GM21526 (cell line): ENCODE measurements around the gene FDXR.

Experiments
- ATAC-seq: cut with Tn5 transposase; IDR thresholded peaks from one replicate; pipeline ENCODE4 v1.9.1; 2021; ENCODE audit warnings: moderate library complexity; ENCODE audit not compliant: unreplicated experiment, low FRiP score

Gene FDXR

GRCh38 chr17:74860229-74860871 lies 12.4 kb downstream of the FDXR start:
- no peak for ATAC-seq

GRCh38 chr17:74859459-74860228 lies 13.2 kb downstream of the FDXR start, which contains the start of gene GRIN2C:
GRIN2C (minus strand) TSS chr17:74859885; CDS start chr17:74855092, 4,793 bp downstream.
- no peak for ATAC-seq

- no peak for ATAC-seq
Measured at GRCh38 chr17:74858672-74859458, 13.9 kb downstream of the FDXR start.

- ATAC-seq: no peak
Measured at GRCh38 chr17:74857191-74857590, 15.6 kb downstream of the FDXR start.

GRCh38 chr17:74856112-74856511 lies 16.7 kb downstream of the FDXR start:
- ATAC-seq: no peak

GRCh38 chr17:74855323-74855722 lies 17.5 kb downstream of the FDXR start:
- ATAC-seq: no peak

- ATAC-seq: no peak
Measured at GRCh38 chr17:74854792-74855191, 18.0 kb downstream of the FDXR start.

- no peak for ATAC-seq
Measured at GRCh38 chr17:74853669-74854068, 19.1 kb downstream of the FDXR start.

GRCh38 chr17:74853048-74853397 lies 19.8 kb downstream of the FDXR start:
- ATAC-seq: no peak

GRCh38 chr17:74852237-74853047 lies 20.4 kb downstream of the FDXR start:
- ATAC-seq: no peak

GRCh38 chr17:74851612-74852236 lies 21.1 kb downstream of the FDXR start:
- ATAC-seq: no peak

GRCh38 chr17:74850914-74851313 lies 21.9 kb downstream of the FDXR start:
- no peak for ATAC-seq

GRCh38 chr17:74850310-74850709 lies 22.5 kb downstream of the FDXR start:
- ATAC-seq: no peak

GRCh38 chr17:74848656-74849399 lies 24.0 kb downstream of the FDXR start:
- no peak for ATAC-seq

- ATAC-seq: no peak
Measured at GRCh38 chr17:74846621-74847020, 26.2 kb downstream of the FDXR start.

GRCh38 chr17:74843352-74843627 lies 29.5 kb downstream of the FDXR start:
- ATAC-seq: no peak

GRCh38 chr17:74842599-74843351 lies 30.0 kb downstream of the FDXR start:
- ATAC-seq: no peak

GRCh38 chr17:74842146-74842598 lies 30.6 kb downstream of the FDXR start:
- no peak for ATAC-seq
